A673 (cell line): ENCODE measurements around the gene SOX5.

Experiments
- CTCF ChIP-seq: fragments of 300-800, 200-600 bp; sonication (generic); conservative IDR thresholded peaks from 2 replicates; pipeline ENCODE4 v1.5.1; 2017; ENCODE audit warnings: low read depth, mild to moderate bottlenecking, antibody characterized with exemption, low read length, moderate library complexity, mixed read lengths
- EZH2 ChIP-seq: fragments of 200-600 bp; sonication (generic); IDR thresholded peaks from 2 replicates; pipeline ENCODE4 v1.6.1; 2017; ENCODE audit warnings: borderline replicate concordance, low read depth, mild to moderate bottlenecking, mixed read lengths, antibody characterized with exemption, low read length; ENCODE audit not compliant: poor library complexity, severe bottlenecking

- no peak for TF ChIP-seq CTCF
- no peak for TF ChIP-seq EZH2
Observed at GRCh38 chr12:23948291-23948690, 1.2 kb downstream of the SOX5 start.
